GM18526 (cell line): ENCODE measurements around the gene STPG1.

ENCODE experiments used
- POLR2A ChIP-seq: IDR thresholded peaks from 3 replicates; pipeline ENCODE4 v1.6.1; 2011; ENCODE audit not compliant: insufficient read length; ENCODE audit errors: extremely low read depth

The STPG1 gene

DNA sequence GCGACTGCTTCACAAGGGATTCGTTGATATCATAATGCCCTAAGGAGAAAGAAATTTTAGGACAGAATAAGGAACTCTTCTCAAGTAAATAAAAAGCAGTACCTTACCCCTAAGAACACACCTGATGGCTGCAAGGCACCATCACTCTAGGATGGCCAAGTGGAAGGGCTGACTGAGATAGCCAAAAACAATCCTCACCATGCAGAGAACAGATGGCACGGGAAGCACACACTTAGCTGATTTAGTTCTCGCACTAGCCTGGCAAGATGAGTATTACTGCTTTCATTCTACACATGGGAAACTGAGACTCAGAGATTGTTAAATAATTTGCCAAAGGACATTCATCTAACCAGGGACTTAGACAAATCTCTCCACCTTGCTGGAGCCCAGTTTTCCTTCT is 43.8 kb downstream of the STPG1 start:
- no peak for TF ChIP-seq POLR2A

DNA sequence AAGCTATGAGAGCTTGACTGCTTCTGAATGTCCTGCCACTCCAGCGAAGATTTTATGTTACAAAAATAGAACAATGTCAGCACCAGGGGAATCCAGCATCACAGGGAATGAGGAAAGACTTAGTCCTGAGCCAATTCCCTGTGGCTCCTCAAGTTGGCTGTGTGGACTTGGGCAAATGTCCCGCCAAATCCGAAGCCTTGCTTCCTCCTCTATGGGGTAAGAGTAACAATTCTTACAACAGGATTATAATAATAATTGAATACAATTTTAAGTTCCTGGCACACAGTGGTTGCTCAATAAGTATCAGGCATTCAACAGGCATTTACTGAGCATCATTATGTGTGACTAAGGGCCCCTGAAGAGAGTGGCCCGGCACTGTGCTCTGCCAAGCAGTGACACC is 44.4 kb downstream of the STPG1 start:
- TF ChIP-seq POLR2A = no peak

DNA sequence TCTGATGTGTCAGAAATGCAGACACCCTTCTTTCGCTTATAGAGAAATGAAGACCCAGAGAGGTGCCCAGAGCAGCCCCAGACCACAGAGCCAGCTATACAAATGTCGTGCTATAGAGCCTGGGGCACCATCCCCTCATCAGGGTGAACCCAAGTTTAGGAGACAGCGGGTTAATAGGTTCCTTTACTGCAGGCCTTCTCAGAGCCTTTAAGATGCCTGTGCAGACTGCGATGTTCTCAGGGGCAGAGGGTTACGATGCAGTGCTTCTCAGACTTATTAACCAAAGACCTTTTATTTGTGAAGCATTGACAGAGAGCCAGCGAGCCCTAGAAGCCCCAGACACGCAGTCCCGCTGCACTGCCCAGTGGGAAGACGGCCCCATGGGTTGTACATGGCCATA is 46.9 kb downstream of the STPG1 start:
- TF ChIP-seq POLR2A = no peak

DNA sequence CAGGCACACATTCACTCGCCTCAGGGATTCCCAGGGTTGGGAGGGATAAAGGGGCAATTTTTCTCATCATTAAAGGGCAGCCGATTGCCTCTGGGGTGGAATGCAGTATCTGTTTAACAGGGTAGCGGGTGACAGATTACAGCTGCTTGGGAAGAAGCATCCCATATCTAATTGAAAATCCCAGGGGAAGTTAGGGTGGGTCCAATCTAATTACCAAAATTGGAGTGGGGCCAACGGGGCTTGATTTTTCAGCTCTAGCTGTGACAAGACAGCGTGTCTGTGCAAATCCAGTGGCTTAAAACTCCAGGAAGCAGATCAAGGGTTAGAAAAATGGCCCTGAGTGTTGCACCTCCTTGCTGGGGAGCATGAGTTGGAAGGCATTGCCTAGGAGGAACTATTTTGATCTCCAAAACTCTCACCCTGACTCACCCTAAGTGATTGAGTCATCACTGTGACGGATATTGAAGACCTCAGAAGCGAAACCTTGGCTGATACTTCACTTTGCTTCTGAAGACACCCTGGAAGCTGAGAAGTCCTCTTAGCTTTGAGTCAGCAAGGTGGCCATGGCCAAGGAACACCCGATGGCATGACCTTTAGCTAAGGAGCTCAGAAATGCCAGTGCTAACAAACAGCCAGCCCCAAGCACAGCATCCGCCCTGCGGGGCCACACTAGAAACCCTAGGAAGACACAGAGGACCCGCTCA is 48.5 kb downstream of the STPG1 start:
- TF ChIP-seq POLR2A = no peak

DNA sequence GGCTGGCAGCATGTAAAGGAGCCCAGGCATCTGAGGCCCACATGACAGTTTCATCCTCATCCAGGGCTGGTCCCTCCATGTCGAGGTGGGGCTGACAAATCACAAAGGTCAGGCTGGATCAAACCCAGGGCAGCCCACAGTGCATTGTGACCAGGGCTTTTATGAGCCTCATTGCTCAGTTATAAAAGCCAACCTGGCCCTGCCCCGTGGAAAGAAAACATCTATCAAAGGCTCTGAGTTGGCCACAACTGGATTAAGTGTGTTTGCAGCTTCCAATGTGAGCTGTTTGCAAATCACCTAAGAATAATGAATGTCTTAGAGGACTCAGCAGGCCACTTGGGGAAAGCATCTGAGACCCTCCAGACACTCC is 49.0 kb downstream of the STPG1 start:
- TF ChIP-seq POLR2A = no peak

DNA sequence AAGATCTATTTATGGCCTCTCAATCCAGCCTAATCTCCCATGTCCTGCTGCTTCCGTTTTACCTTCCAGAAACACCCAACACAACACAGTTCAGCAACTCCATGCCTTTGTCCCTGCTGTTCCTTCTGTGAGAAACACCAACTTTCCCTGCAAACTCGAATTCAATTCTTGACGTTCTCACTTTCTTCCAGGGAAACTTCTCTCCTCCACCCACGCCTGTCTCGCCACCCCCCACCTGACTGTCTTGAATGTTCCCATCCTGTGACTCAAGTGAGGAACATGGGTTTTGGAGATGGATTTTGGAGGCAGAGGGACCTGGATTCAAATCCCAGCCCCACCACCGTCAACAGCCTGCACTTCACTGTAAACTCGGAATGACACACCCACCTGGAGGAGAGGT is 49.6 kb downstream of the STPG1 start:
- TF ChIP-seq POLR2A = no peak

DNA sequence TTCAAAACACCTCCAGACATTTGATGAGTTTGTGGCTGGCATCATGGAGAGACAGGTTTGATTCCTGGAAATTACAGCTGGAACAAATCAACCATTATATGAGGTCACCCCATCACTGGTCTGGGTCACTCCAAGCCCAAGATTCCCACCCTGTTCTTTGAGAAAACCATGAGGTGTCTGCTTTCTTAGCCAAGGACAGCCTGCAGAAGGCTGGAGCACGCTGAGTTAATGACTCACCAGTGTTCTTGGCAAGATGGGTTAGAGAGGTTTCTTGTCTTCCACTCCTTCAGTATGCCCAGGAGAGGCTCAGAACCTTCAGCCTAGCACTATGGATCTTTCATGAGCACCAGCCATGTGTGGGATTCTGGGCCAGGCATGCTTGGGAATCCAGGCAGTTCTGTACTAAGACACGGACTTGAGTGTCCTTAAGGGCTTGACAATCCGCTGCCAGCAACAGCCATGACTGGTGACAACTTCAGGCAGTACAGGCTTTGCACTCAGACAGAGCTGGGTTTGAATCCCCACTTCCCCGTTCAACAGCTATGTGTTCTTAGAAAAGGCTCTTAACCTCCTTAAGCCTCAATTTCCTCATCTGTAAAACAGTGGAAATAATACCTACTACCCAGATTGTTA is 50.5 kb downstream of the STPG1 start:
- TF ChIP-seq POLR2A = no peak

DNA sequence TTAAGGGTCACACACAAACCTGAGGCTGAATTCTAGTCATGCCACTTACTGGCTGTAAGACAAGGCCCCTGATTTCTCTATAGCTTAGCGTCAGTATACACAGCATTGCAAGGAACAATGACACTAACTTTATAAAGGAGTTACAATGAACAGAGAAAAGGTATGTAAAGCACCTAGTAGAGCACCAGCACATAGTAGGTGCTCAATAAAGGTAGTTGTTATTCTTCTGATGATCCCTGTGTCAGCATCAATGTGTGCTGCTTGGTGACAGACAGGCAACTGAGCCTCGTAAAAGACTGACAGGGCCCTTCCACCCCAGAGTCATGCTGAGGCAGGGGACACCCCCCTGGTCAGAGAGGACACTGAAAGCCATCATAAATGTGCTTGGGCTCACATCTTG is 51.2 kb downstream of the STPG1 start:
- no peak for TF ChIP-seq POLR2A

DNA sequence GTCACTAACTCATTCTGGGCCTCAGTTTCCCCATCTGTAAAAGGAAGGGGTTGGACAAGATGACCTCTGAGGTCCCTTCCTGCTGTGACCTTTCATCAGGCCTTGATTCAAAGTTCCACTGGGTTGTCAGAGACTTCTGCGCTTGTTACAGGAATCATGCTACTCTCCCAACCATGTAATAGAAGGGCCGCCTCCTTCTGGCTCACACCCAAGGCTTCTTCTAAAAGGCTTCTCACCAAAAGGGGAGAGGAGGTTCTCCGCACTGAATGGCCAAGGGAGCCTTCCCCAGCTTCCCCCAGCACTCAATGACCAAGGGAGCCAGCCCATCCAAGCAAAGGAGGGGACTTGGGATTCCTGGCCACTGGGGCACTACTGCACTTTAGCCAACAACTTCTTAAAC is 51.8 kb downstream of the STPG1 start:
- no peak for TF ChIP-seq POLR2A

DNA sequence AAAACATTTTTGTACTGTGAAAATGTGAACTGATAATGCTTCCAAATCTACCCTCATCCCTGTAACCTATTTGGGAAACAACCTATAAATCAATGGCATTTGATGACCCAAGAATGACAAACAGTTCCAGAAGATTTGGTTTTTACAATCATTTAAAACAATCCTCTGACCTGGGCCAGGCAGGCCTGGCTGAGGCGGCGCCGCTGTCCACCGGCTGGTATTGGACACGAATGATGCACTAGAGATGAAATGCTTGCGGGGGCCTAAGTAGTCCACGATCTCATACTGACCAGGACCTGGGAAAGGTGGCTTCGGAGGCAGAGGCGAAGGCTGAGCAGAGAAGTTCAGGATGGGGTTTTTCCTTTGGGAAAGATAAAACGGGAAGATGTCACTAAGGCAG is 52.9 kb downstream of the STPG1 start:
- no peak for TF ChIP-seq POLR2A

DNA sequence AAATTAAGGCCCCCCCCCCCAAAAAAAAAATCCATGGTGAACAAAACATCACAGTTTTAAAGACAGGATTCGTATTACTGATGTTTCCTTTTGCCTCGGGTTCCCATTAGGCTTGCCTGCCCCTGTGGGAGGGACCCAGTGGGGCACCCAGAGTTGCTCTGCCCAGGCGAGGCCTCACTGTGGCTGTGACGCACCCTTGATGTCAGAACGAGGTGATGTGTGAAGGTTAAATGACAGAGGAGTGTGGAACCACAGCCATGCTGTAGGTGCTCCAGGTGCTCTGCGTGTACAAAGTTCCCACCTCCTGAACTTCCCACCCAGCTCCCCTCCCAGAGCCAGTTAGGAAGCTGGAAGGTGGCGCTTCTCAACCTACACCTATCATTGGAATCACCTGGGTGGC is 56.5 kb downstream of the STPG1 start:
- no peak for TF ChIP-seq POLR2A

DNA sequence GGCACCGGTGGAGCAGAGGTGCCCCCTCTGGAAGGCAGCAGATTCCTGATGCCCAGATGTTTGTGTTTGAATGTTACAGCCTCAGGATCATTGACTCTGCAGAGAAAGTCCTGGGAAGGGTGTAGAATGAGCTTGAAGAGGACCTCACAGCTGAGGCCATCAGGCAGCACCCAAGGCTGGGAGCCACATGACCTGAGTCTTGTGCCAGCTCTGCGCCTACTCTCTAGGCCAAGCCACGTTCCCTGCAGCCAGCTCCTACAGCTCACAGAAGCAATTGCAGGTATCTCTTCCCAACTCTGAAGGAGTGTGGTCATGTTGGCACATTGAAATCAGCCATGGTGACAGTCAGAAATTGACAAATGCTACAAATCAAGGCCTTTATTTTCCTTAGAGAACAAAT is 58.1 kb downstream of the STPG1 start:
- TF ChIP-seq POLR2A = no peak

DNA sequence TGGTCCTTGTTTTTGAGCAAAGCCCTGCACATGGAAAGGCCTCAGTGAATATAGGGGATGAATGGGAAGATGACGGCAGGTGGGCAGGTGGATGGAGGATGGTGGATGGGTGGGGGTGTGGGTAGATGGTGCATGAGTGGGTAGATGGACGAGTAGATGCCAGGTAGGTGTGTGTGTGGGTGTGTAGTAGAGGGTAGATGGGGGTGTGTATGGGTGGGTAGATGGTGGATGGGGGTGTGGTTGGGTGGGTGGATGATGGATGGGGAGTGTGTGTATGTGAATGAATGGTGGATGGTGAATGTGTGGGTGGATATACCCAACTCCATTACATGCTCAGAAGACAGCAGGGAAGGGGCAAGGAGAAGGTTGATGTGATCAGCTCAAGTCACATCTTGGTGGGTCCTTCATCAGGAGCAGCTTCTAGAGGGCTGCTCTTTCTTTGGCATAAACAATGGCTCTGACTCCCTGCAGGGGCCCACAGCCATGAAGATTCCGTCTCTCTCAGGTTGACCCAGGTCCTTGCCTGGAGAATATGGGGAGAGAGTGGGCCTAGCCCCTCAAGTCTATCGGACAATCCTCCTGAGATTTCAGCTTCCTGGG is 60.2 kb downstream of the STPG1 start:
- TF ChIP-seq POLR2A = no peak

DNA sequence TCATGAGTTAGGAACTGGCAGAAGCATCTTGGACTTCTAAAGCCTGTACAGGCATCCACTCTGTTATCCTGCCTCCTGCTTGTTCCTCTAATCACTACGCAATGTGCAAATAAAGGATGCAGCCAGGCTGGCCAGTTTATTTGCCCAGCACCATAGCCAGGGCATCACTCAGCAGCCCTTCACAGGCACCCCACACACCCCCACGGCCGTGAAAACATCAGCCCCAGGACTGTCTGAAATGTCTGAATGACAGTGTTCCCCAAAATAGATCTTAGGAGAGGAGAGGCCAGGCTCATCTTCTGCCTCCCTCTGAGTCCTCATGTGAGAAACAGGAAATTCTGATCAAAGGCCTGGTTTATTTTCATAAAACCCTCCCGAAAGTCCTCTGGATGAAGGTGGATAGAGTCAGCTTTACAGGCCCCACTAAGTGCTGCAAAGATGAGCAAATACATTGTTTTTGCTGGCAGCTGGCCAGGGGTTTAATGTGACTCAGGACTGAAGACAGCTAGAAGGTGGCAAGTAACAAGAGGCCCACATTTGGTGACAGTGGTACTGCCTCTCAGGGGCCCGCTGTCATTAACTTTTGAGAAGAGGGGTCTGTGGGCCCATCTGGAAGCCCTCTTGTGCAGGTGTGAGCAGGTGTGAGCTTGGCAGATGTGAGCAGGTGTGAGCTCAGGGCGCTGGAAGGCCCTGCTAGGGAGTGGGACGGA is 61.5 kb downstream of the STPG1 start:
- no peak for TF ChIP-seq POLR2A

DNA sequence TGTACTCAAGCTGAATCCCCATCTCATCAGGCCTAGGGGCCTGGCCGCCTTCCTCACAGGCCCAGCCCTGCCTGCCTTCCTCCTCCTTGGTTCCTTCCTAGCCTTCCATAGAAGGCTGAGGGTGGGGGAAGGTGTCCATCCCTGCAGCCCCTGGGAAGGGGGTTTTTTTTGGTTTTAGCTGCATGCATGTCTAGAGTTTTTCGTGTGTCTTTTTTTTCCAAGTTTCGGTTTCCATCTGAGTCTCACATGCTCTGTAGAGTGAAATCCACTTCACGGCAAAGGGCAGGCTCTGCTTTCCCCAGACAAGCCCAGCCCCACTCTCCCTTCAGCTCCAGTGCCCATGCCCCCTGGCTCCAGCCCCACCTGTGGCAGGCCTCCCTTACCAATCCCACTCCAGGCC is 62.3 kb downstream of the STPG1 start:
- TF ChIP-seq POLR2A = no peak

DNA sequence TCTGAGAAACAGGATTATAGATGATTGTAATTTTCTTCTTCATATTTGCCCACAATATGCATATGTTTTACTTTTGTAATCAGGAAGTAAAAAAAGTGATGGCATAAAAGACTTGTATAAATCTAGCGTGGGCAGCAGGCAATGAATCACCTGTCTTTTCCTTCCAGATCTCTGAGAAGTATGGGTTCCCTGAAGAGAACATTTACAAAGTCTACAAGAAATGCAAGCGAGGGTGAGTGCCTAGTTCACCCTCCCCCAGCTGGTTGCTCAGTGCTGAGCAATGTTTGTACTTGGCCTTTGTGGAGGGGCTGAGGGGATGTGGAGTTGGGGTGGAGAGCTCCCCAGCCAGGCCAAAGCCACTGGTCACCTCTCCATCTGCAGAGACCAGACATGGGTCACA is 63.7 kb downstream of the STPG1 start:
- TF ChIP-seq POLR2A = no peak

DNA sequence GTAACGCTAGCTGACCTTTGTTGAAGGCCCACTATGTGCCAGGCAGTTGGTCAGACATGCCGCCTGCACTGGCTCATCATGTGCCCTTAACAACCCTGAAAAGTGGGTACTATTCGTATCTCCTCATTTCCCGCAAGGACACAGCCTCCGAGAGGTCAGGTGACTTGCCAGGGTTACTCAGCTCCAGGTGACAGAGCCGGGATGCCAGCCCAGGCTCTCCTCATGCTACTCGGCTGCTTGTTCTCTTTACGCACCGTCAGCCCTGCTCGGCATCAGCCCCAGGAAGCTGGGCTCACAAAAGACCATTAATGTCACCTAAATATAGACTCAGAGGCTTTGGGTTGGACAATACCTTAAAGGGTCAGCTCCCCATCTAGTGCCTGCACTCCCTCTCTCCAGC is 65.4 kb downstream of the STPG1 start:
- TF ChIP-seq POLR2A = no peak
